Measurements from ENCODE around the gene SLFN14. TPM values are rescaled to one million over a fixed set of nuclear protein-coding genes. Genes with fewer than 3 reads are reported as not detected.

Gene SLFN14
- polyA plus RNA-seq, 3 donors, result 0.11 to 0.12 TPM; not detected in 1

GRCh38 chr17:35521150-35521549, 39.5 kb downstream of the SLFN14 start:
- Mint-ChIP-seq H3K36me3 (no peaks in the 10 kb centered on the region), H3K4me1 (peaks cover 39% of the 10 kb centered on the region), H3K27ac (peak overlapping the region in 3 of 7 donors; percentile 8 to 86 (median 55)), H3K4me3 (no peak overlapping the region), H3K27me3 (ENCODE audit: low read depth in 3 of 3) (peaks cover 4 to 8% (median 5%) of the 10 kb centered on the region in 3 donors), H3K9me3 (peaks cover 2 to 11% (median 7%) of the 10 kb centered on the region in 7 donors)
- no peaks in the 10 kb centered on the region for H3K9me3 ChIP-seq (replicated peaks in 1 of 2; ENCODE audit: control insufficient read depth in 1 of 2, insufficient read depth in 1 of 2, low read length in 2 of 2)
- no peak for TF ChIP-seq CTCF (IDR thresholded peaks at IDR 0.05)
- intact Hi-C loops (cut with micrococcal nuclease), result no loop called here
- peak overlapping the region in 1 of 3 experiments; percentile 43 for H3K4me3 ChIP-seq (replicated peaks in 1 of 3; ENCODE audit: low read depth in 2 of 3, low read length in 3 of 3)
- WGBS (ENCODE audit: insufficient coverage), result 0% methylated on average over 1 of the region's 1 CpG
- no peak overlapping the region for H2AFZ ChIP-seq (ENCODE audit: insufficient read depth, low read depth, low read length, poor library complexity, severe bottlenecking)
- no peaks in the 10 kb centered on the region for H3K36me3 ChIP-seq (replicated peaks in 1 of 2; ENCODE audit: control insufficient read depth in 1 of 2, insufficient read depth in 2 of 2, low read length in 2 of 2)
- H3K4me1 ChIP-seq (ENCODE audit: control insufficient read depth in 1 of 2, insufficient read depth in 2 of 2, low read length in 2 of 2), result peaks cover 39 to 42% of the 10 kb centered on the region in 2 donors
- peak overlapping the region; percentile 4 for H3K9ac ChIP-seq (ENCODE audit: insufficient read depth, low read length, poor library complexity, severe bottlenecking)
- H3K4me2 ChIP-seq (replicated peaks; ENCODE audit: extremely low read depth, low read length, poor library complexity, severe bottlenecking), result peak overlapping the region; percentile 40
- H3K27me3 ChIP-seq (ENCODE audit: control insufficient read depth in 2 of 2, insufficient read depth in 2 of 2, low read length in 2 of 2), result peaks cover 0 to 3% of the 10 kb centered on the region in 2 donors
- H3K27ac ChIP-seq (ENCODE audit: low read depth in 1 of 2, low read length in 2 of 2), result peak overlapping the region; percentile 6 to 45
- H4K20me1 ChIP-seq (ENCODE audit: insufficient read depth, low read length), result no peaks in the 10 kb centered on the region
- DNase-seq, result peak in 1 of 3 donors; percentile 39
- no peaks in the 10 kb centered on the region for H3K79me2 ChIP-seq (ENCODE audit: insufficient read depth, low read length)

- Histone ChIP-seq H3K27me3 (ENCODE audit: control insufficient read depth in 2 of 2, insufficient read depth in 2 of 2, low read length in 2 of 2) (peaks cover 0 to 12% of the 10 kb centered on the region in 2 donors), H2AFZ (ENCODE audit: insufficient read depth, low read depth, low read length, poor library complexity, severe bottlenecking) (no peak overlapping the region), H3K4me3 (replicated peaks in 1 of 3; ENCODE audit: low read depth in 2 of 3, low read length in 3 of 3) (no peak overlapping the region), H3K36me3 (replicated peaks in 1 of 2; ENCODE audit: control insufficient read depth in 1 of 2, insufficient read depth in 2 of 2, low read length in 2 of 2) (no peaks in the 10 kb centered on the region), H3K9me3 (replicated peaks in 1 of 2; ENCODE audit: control insufficient read depth in 1 of 2, insufficient read depth in 1 of 2, low read length in 2 of 2) (no peaks in the 10 kb centered on the region), H4K20me1 (ENCODE audit: insufficient read depth, low read length) (no peaks in the 10 kb centered on the region), H3K4me1 (ENCODE audit: control insufficient read depth in 1 of 2, insufficient read depth in 2 of 2, low read length in 2 of 2) (peaks cover 39 to 42% of the 10 kb centered on the region in 2 donors), H3K79me2 (ENCODE audit: insufficient read depth, low read length) (no peaks in the 10 kb centered on the region), H3K4me2 (replicated peaks; ENCODE audit: extremely low read depth, low read length, poor library complexity, severe bottlenecking) (no peak overlapping the region), H3K27ac (ENCODE audit: low read depth in 1 of 2, low read length in 2 of 2) (no peak overlapping the region), H3K9ac (ENCODE audit: insufficient read depth, low read length, poor library complexity, severe bottlenecking) (no peak overlapping the region)
- intact Hi-C loops (cut with micrococcal nuclease), result no loop called here
- H3K27ac Mint-ChIP-seq, result no peak overlapping the region
- peaks cover 43% of the 10 kb centered on the region for H3K4me1 Mint-ChIP-seq
- WGBS (ENCODE audit: insufficient coverage), result 100% methylated on average over 6 of the region's 8 CpGs
- no peak for DNase-seq
- peaks cover 11 to 19% (median 15%) of the 10 kb centered on the region in 3 donors for H3K27me3 Mint-ChIP-seq (ENCODE audit: low read depth in 3 of 3)
- no peaks in the 10 kb centered on the region for H3K36me3 Mint-ChIP-seq
- TF ChIP-seq CTCF (IDR thresholded peaks at IDR 0.05), result no peak
- H3K9me3 Mint-ChIP-seq, result peaks cover under 1 to 7% (median 5%) of the 10 kb centered on the region in 7 donors
- no peak overlapping the region for H3K4me3 Mint-ChIP-seq
Observed at GRCh38 chr17:35519906-35520442, 40.6 kb downstream of the SLFN14 start.
